Panc1 (cell line): ENCODE data around the gene OR2B2.

ENCODE experiments used
- CTCF ChIP-seq: fragments of 450-650 bp; IDR thresholded peaks from 2 replicates; pipeline ENCODE4 v1.5.1; 2017; ENCODE audit warnings: mild to moderate bottlenecking
- POLR2AphosphoS5 ChIP-seq: IDR thresholded peaks from 2 replicates; pipeline ENCODE4 v1.6.1; 2012; ENCODE audit warnings: mild to moderate bottlenecking, low read depth, low read length, moderate library complexity
- REST ChIP-seq, 2 experiments: IDR thresholded peaks; 2 replicates each; pipeline ENCODE4 v1.6.1; 2011 to 2012; ENCODE audit warnings: low read depth in 2 of 2, control low read depth in 1 of 2, low read length in 1 of 2, mild to moderate bottlenecking in 1 of 2, moderate library complexity in 1 of 2; ENCODE audit not compliant: insufficient read depth in 1 of 2

- no peak for TF ChIP-seq CTCF
- TF ChIP-seq REST (IDR thresholded peaks at IDR 0.05; ENCODE audit: insufficient read depth in 1 of 2, low read depth in 2 of 2, low read length in 1 of 2) = peak in 1 of 2 experiments; percentile 47; a peak in 1 of 4 replicates
- peak; percentile 98 for TF ChIP-seq POLR2AphosphoS5
Observed at GRCh38 chr6:27873021-27873940, 38.9 kb downstream of the OR2B2 start.
